ENCODE data around the gene BBS4. TPM values are rescaled to one million over a fixed set of nuclear protein-coding genes. Genes with fewer than 3 reads are reported as not detected.
"Not testable (repeated sequence)": the region's sequence is repeated elsewhere in the genome, so short reads cannot be mapped to it uniquely, and the experiment has no call there.

BBS4 gene
- total RNA-seq, 1 experiment from 2014 or later, result 22.4 TPM

DNA sequence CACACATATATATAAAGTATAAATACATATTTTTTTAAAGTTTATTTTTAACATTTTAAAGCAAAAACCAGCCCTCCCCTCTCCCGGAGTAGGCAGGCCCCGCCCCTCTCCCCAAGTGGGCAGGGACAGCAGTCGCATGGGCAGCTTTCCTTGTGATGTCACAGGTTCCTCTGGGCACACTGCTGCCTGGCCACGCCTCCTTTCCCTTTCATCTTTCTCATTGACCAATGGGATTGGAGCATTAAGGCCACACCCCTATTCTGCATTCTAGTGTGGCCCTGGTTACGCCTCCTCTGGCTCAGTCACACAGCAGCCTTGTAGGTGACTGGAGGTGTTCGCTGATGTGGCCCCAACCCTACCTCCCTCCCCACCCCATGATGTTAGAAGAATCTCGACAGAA lies 31.6 kb upstream of the BBS4 start, which contains the start of gene GOLGA6B:
TSS of gene GOLGA6B (plus strand) at position 301 of the 400 bp plus-strand sequence. CDS start at position 342, 41 bp downstream.
- H3K4me3 Mint-ChIP-seq (ENCODE audit: unreplicated experiment); DNase-seq; H3K4me1 ChIP-seq; H3K27ac Mint-ChIP-seq (ENCODE audit: unreplicated experiment); H3K36me3 Mint-ChIP-seq (ENCODE audit: insufficient read depth, unreplicated experiment); H3K36me3 ChIP-seq (ENCODE audit: control insufficient read depth, insufficient read depth, low read length); CTCF ChIA-PET; POLR2A ChIA-PET; H3K9me3 Mint-ChIP-seq (ENCODE audit: unreplicated experiment); intact Hi-C loops (cut with micrococcal nuclease; ENCODE audit: unreplicated experiment); H3K27me3 ChIP-seq (replicated peaks; ENCODE audit: control insufficient read depth, insufficient read depth, low read length); H3K4me3 ChIP-seq (ENCODE audit: low read depth, low read length); H3K9me3 ChIP-seq; H3K4me1 Mint-ChIP-seq (ENCODE audit: low read depth, unreplicated experiment); H3K27me3 Mint-ChIP-seq (ENCODE audit: insufficient read depth, unreplicated experiment); BruUV-seq (replicated peaks): not testable (repeated sequence)

DNA sequence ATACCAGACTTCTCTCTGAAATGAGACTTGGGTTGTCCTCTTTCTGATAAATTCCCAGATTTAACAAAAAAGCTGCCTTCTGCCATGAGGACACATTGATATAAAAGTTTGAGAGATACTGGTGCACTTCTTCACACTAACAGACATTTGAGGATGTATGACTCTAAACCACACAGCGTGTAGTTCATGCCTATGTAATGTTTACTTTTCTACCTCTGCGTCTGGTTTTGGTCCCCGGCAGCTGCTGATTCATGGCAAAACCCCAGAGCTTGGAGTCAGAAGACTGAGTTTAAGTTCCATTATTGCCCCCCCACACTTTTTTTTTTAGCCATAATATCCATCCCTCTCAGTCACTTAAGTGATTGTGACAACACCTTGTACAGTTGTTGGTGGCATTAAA lies 30.0 kb upstream of the BBS4 start:
- H3K27me3 ChIP-seq (replicated peaks; ENCODE audit: control insufficient read depth, insufficient read depth, low read length); intact Hi-C loops (cut with micrococcal nuclease; ENCODE audit: unreplicated experiment); H3K27me3 Mint-ChIP-seq (ENCODE audit: insufficient read depth, unreplicated experiment); H3K4me1 ChIP-seq; H3K36me3 ChIP-seq (ENCODE audit: control insufficient read depth, insufficient read depth, low read length); POLR2A ChIA-PET; DNase-seq; H3K4me3 Mint-ChIP-seq (ENCODE audit: unreplicated experiment); H3K9me3 ChIP-seq; H3K4me1 Mint-ChIP-seq (ENCODE audit: low read depth, unreplicated experiment); H3K36me3 Mint-ChIP-seq (ENCODE audit: insufficient read depth, unreplicated experiment); H3K9me3 Mint-ChIP-seq (ENCODE audit: unreplicated experiment); BruUV-seq (replicated peaks); CTCF ChIA-PET; H3K4me3 ChIP-seq (ENCODE audit: low read depth, low read length); H3K27ac Mint-ChIP-seq (ENCODE audit: unreplicated experiment): not testable (repeated sequence)

DNA sequence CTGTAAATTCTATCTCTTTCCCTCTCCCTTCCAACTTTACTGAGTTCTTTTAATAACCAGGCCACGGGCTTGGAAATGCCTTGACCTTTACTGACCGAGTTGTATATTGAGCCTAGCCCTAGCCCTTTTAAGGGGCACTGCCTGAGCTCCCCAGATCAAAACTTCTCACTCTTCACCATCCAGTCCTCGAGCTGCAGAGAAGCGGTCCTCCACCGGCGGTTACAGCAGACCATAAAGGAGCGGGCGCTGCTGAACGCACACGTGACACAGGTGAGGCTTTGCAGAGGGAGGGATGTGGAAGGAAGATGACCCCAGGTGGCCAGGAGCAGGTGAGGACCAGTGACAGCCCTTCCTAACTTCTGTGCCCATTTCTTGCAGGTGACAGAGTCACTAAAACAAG lies 24.9 kb upstream of the BBS4 start:
- H3K4me3 ChIP-seq (ENCODE audit: low read depth, low read length); H3K4me1 Mint-ChIP-seq (ENCODE audit: low read depth, unreplicated experiment); H3K27ac Mint-ChIP-seq (ENCODE audit: unreplicated experiment); H3K9me3 ChIP-seq; H3K4me1 ChIP-seq; H3K9me3 Mint-ChIP-seq (ENCODE audit: unreplicated experiment); H3K4me3 Mint-ChIP-seq (ENCODE audit: unreplicated experiment); H3K36me3 Mint-ChIP-seq (ENCODE audit: insufficient read depth, unreplicated experiment); intact Hi-C loops (cut with micrococcal nuclease; ENCODE audit: unreplicated experiment); H3K36me3 ChIP-seq (ENCODE audit: control insufficient read depth, insufficient read depth, low read length); H3K27me3 Mint-ChIP-seq (ENCODE audit: insufficient read depth, unreplicated experiment); POLR2A ChIA-PET; H3K27me3 ChIP-seq (replicated peaks; ENCODE audit: control insufficient read depth, insufficient read depth, low read length); CTCF ChIA-PET; BruUV-seq (replicated peaks); DNase-seq: not testable (repeated sequence)

DNA sequence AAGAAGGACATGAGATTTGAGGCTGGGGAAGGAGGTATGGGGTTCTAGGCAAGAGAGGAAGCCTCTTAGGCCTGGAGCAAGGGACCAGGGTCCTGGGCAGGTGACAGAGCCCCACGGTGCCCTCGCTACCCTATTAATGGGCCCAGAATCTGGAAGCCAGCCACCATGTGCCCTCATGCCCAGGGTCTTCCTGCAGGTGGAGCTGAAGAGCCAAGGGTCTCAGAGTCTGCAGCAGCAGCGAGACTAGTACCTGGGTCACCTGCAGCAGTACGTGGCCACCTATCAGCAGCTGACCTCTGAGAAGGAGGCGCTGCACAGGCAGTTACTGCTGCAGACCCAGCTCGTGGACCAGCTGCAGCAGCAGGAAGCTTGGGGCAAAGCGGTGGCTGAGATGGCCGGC lies 22.1 kb upstream of the BBS4 start:
- H3K4me3 ChIP-seq (ENCODE audit: low read depth, low read length); H3K27ac Mint-ChIP-seq (ENCODE audit: unreplicated experiment); CTCF ChIA-PET; H3K4me3 Mint-ChIP-seq (ENCODE audit: unreplicated experiment); H3K36me3 Mint-ChIP-seq (ENCODE audit: insufficient read depth, unreplicated experiment); H3K27me3 Mint-ChIP-seq (ENCODE audit: insufficient read depth, unreplicated experiment); H3K27me3 ChIP-seq (replicated peaks; ENCODE audit: control insufficient read depth, insufficient read depth, low read length); H3K4me1 ChIP-seq; H3K9me3 ChIP-seq; BruUV-seq (replicated peaks); H3K9me3 Mint-ChIP-seq (ENCODE audit: unreplicated experiment); H3K36me3 ChIP-seq (ENCODE audit: control insufficient read depth, insufficient read depth, low read length); intact Hi-C loops (cut with micrococcal nuclease; ENCODE audit: unreplicated experiment); DNase-seq; POLR2A ChIA-PET; H3K4me1 Mint-ChIP-seq (ENCODE audit: low read depth, unreplicated experiment): not testable (repeated sequence)

DNA sequence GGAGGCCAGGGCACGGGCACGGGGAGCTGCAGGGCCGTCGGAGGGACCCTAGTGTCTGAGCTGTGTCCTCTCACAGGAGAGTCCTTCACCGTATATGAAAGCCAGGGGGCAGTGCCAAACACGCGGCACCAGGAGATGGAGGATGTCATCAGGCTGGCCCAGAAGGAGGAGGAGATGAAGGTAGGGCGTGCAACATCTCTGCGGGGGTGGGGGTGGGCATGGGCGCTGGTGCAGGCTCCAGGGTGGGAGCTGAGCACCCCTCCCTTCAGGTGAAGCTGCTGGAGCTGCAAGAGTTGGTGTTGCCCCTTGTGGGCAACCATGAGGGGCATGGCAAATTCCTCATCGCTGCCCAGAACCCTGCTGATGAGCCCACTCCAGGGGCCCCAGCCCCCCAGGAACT lies 20.3 kb upstream of the BBS4 start:
- H3K27me3 Mint-ChIP-seq (ENCODE audit: insufficient read depth, unreplicated experiment); H3K27me3 ChIP-seq (replicated peaks; ENCODE audit: control insufficient read depth, insufficient read depth, low read length); H3K27ac Mint-ChIP-seq (ENCODE audit: unreplicated experiment); H3K4me3 Mint-ChIP-seq (ENCODE audit: unreplicated experiment); DNase-seq; BruUV-seq (replicated peaks); POLR2A ChIA-PET; H3K9me3 ChIP-seq; H3K36me3 ChIP-seq (ENCODE audit: control insufficient read depth, insufficient read depth, low read length); H3K36me3 Mint-ChIP-seq (ENCODE audit: insufficient read depth, unreplicated experiment); H3K4me1 Mint-ChIP-seq (ENCODE audit: low read depth, unreplicated experiment); H3K9me3 Mint-ChIP-seq (ENCODE audit: unreplicated experiment); intact Hi-C loops (cut with micrococcal nuclease; ENCODE audit: unreplicated experiment); H3K4me3 ChIP-seq (ENCODE audit: low read depth, low read length); H3K4me1 ChIP-seq; CTCF ChIA-PET: not testable (repeated sequence)

DNA sequence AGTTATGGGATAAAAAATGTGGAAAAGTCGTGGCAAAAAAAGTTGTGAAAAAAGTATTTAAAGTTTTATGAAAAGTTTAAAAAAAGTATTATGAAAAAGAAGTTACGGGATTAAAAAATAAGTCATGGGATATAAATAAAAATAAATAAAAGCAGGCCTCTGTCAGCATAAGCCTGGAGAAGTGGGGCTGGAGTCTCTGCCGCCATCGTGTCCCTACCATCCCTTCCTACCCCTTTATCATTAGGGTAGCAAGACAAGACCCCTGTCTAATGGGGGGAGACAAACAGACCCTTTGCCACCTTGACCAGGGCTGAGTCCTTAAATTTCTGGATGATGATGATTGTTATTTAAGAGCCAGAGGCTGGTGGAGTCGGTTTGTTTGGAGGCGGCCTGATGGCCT lies 16.2 kb upstream of the BBS4 start:
- H3K9me3 Mint-ChIP-seq (ENCODE audit: unreplicated experiment); H3K27ac Mint-ChIP-seq (ENCODE audit: unreplicated experiment); CTCF ChIA-PET; BruUV-seq (replicated peaks); H3K9me3 ChIP-seq; H3K4me1 Mint-ChIP-seq (ENCODE audit: low read depth, unreplicated experiment); H3K36me3 Mint-ChIP-seq (ENCODE audit: insufficient read depth, unreplicated experiment); H3K4me3 ChIP-seq (ENCODE audit: low read depth, low read length); H3K4me1 ChIP-seq; H3K27me3 Mint-ChIP-seq (ENCODE audit: insufficient read depth, unreplicated experiment); H3K27me3 ChIP-seq (replicated peaks; ENCODE audit: control insufficient read depth, insufficient read depth, low read length); DNase-seq; H3K36me3 ChIP-seq (ENCODE audit: control insufficient read depth, insufficient read depth, low read length); H3K4me3 Mint-ChIP-seq (ENCODE audit: unreplicated experiment); POLR2A ChIA-PET: not testable (repeated sequence)
- intact Hi-C loops (cut with micrococcal nuclease; ENCODE audit: unreplicated experiment), result loop anchor here (10.0 kb wide), 2 partner anchors 65 to 355 kb away; no protein-coding TSS in a partner anchor

Data from Caco-2 (cell line).